Activated T-cell treated with anti-CD3 and anti-CD28 coated beads, Interleukin-2, amount 50 U/mL, for 48 hours (primary cell): ENCODE measurements around the gene MOGAT2.

Experiments used
- DNase-seq, 2 experiments: peaks; one replicate each; pipeline ENCODE4 v3.0.0-alpha.2; 2020

Gene MOGAT2

GRCh38 chr11:75781831-75782230, 64.2 kb downstream of the MOGAT2 start:
- DNase-seq = no peak
